GM19239 (cell line): Measurements from ENCODE around the gene HAUS5.

Experiments
- DNase-seq: peaks from one replicate; pipeline ENCODE4 v3.0.0; 2011; ENCODE audit warnings: low spot score; ENCODE audit not compliant: insufficient read length
- FAIRE-seq: peaks from 2 replicates; lab custom pipeline; 2011; peaks lifted over from hg19 to GRCh38; lab: Jason Lieb, UNC

HAUS5 gene

GRCh38 chr19:35666251-35666913 is 53.8 kb downstream of the HAUS5 start, which contains the start of gene UPK1A:
UPK1A (plus strand) TSS chr19:35666517; CDS start chr19:35666813, 296 bp downstream.
- DNase-seq (no peak), FAIRE-seq (no peak)

- DNase-seq (no peak), FAIRE-seq (no peak)
Measured at GRCh38 chr19:35669566-35669965, 57.0 kb downstream of the HAUS5 start.

GRCh38 chr19:35669974-35670373 is 57.4 kb downstream of the HAUS5 start:
- FAIRE-seq: no peak
- no peak for DNase-seq

- DNase-seq (no peak), FAIRE-seq (no peak)
Measured at GRCh38 chr19:35670686-35671085, 58.2 kb downstream of the HAUS5 start.

GRCh38 chr19:35671818-35672217 is 59.3 kb downstream of the HAUS5 start:
- no peak for FAIRE-seq
- DNase-seq: no peak

- DNase-seq (no peak), FAIRE-seq (peak; percentile 68)
Measured at GRCh38 chr19:35673121-35673804, 60.7 kb downstream of the HAUS5 start.
